GM12873 (cell line): ENCODE data around the gene ZC3H13.

Experiments used
- CTCF ChIP-seq: IDR thresholded peaks from 2 replicates; pipeline ENCODE4 v1.5.1; 2012; ENCODE audit warnings: low read depth, mild to moderate bottlenecking, moderate library complexity, low read length, control low read depth; ENCODE audit not compliant: insufficient read depth; ENCODE audit errors: missing control alignments

ZC3H13 gene

GRCh38 chr13:46097015-46097414, 44.5 kb upstream of the ZC3H13 start:
- TF ChIP-seq CTCF = no peak

- no peak for TF ChIP-seq CTCF
These were observed 41.9 kb upstream of the ZC3H13 start for GRCh38 chr13:46094478-46094877.

GRCh38 chr13:46088821-46089562, 36.4 kb upstream of the ZC3H13 start:
- TF ChIP-seq CTCF = no peak

- TF ChIP-seq CTCF = no peak
These were observed 34.9 kb upstream of the ZC3H13 start for GRCh38 chr13:46087481-46087880.

- no peak for TF ChIP-seq CTCF
These were observed 34.4 kb upstream of the ZC3H13 start for GRCh38 chr13:46086985-46087384.

GRCh38 chr13:46086421-46086922, 33.9 kb upstream of the ZC3H13 start:
- no peak for TF ChIP-seq CTCF

- no peak for TF ChIP-seq CTCF
These were observed 33.2 kb upstream of the ZC3H13 start for GRCh38 chr13:46085737-46086136.
